ENCODE results near the gene HNRNPA3.
"Not testable (repeated sequence)": the region's sequence is repeated elsewhere in the genome, so short reads cannot be mapped to it uniquely, and the experiment has no call there.

DNA sequence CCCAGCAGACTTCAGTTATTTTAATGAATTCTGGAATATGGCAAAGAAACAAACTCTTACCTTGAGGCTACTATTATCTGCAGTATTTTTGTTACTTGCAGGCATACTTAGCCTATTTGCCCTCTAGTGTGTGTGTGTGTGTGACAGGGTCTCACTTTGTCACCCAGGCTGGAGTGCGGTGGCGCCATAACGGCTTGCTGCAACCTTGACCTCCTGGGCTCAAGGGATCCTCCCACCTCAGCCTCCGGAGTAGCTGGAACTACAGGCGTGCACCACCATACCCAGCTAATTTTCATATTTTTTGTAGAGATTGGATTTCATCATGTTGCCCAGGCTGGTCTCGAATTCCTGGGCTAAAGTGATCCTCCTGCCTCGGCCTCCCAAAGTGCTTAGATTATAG is 12.2 kb upstream of the HNRNPA3 start:
- TF ChIP-seq, protein P1, sequence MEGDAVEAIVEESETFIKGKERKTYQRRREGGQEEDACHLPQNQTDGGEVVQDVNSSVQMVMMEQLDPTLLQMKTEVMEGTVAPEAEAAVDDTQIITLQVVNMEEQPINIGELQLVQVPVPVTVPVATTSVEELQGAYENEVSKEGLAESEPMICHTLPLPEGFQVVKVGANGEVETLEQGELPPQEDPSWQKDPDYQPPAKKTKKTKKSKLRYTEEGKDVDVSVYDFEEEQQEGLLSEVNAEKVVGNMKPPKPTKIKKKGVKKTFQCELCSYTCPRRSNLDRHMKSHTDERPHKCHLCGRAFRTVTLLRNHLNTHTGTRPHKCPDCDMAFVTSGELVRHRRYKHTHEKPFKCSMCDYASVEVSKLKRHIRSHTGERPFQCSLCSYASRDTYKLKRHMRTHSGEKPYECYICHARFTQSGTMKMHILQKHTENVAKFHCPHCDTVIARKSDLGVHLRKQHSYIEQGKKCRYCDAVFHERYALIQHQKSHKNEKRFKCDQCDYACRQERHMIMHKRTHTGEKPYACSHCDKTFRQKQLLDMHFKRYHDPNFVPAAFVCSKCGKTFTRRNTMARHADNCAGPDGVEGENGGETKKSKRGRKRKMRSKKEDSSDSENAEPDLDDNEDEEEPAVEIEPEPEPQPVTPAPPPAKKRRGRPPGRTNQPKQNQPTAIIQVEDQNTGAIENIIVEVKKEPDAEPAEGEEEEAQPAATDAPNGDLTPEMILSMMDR (IDR thresholded peaks at IDR 0.05; ENCODE audit: insufficient read depth, low read depth, low read length): not testable (repeated sequence)
- not testable (repeated sequence) for TF ChIP-seq EZH2 (IDR thresholded peaks at IDR 0.05; ENCODE audit: insufficient read depth, low read length)
